Measurements from ENCODE around the gene ARHGAP11A. TPM values are rescaled to one million over a fixed set of nuclear protein-coding genes. Genes with fewer than 3 reads are reported as not detected.
A peak's percentile ranks its signal among the peaks of the same experiment; 100 is the strongest.
"Not testable (repeated sequence)": the region's sequence is repeated elsewhere in the genome, so short reads cannot be mapped to it uniquely, and the experiment has no call there.

ARHGAP11A gene
- 10.1 TPM for total RNA-seq (ENCODE audit: insufficient read depth, low replicate concordance)

- peak; percentile 79 for DNase-seq (ENCODE audit: low spot score)
Observed at GRCh38 chr15:32615051-32615870, at the start of gene ARHGAP11A. Gene ARHGAP11A, plus strand, starts transcription at chr15:32615504. Its CDS starts 708 bp downstream, at chr15:32616212.

GRCh38 chr15:32568988-32569387 lies 46.3 kb upstream of the ARHGAP11A start:
- DNase-seq (ENCODE audit: low spot score), result not testable (repeated sequence)

- DNase-seq (ENCODE audit: low spot score), result not testable (repeated sequence)
Observed at GRCh38 chr15:32578482-32578881, 36.8 kb upstream of the ARHGAP11A start.

GRCh38 chr15:32585844-32586243 lies 29.5 kb upstream of the ARHGAP11A start:
- DNase-seq (ENCODE audit: low spot score), result not testable (repeated sequence)

GRCh38 chr15:32593151-32593550 lies 22.2 kb upstream of the ARHGAP11A start, which contains the start of gene GOLGA8N:
Gene GOLGA8N, plus strand, starts transcription at chr15:32593456.
- not testable (repeated sequence) for DNase-seq (ENCODE audit: low spot score)

GRCh38 chr15:32609518-32609917 lies 5.8 kb upstream of the ARHGAP11A start:
- not testable (repeated sequence) for DNase-seq (ENCODE audit: low spot score)

GRCh38 chr15:32610719-32611118 lies 4.6 kb upstream of the ARHGAP11A start:
- peak; percentile 33 for DNase-seq (ENCODE audit: low spot score)

GRCh38 chr15:32614712-32615050 lies 623 bp upstream of the ARHGAP11A start:
- not testable (repeated sequence) for DNase-seq (ENCODE audit: low spot score)

- DNase-seq (ENCODE audit: low spot score), result not testable (repeated sequence)
Observed at GRCh38 chr15:32615871-32616426, 645 bp downstream of the ARHGAP11A start.

GRCh38 chr15:32636410-32636809 lies 21.1 kb downstream of the ARHGAP11A start:
- no peak for DNase-seq (ENCODE audit: low spot score)

GRCh38 chr15:32636908-32637567 lies 21.7 kb downstream of the ARHGAP11A start:
- DNase-seq (ENCODE audit: low spot score), result no peak

GRCh38 chr15:32637704-32638103 lies 22.4 kb downstream of the ARHGAP11A start:
- DNase-seq (ENCODE audit: low spot score), result no peak

GRCh38 chr15:32641517-32642059 lies 26.3 kb downstream of the ARHGAP11A start, which contains the start of gene SCG5:
Gene SCG5, plus strand, starts transcription at chr15:32641710. Its CDS starts 1,883 bp downstream, at chr15:32643593.
- peak; percentile 42 for DNase-seq (ENCODE audit: low spot score)

GRCh38 chr15:32642667-32643435 lies 27.5 kb downstream of the ARHGAP11A start:
- DNase-seq (ENCODE audit: low spot score), result no peak

GRCh38 chr15:32643907-32644445 lies 28.7 kb downstream of the ARHGAP11A start:
- no peak for DNase-seq (ENCODE audit: low spot score)

GRCh38 chr15:32646291-32646690 lies 31.0 kb downstream of the ARHGAP11A start:
- DNase-seq (ENCODE audit: low spot score), result no peak

- no peak for DNase-seq (ENCODE audit: low spot score)
Observed at GRCh38 chr15:32649342-32649741, 34.0 kb downstream of the ARHGAP11A start.

GRCh38 chr15:32651229-32651837 lies 36.0 kb downstream of the ARHGAP11A start:
- DNase-seq (ENCODE audit: low spot score), result peak; percentile 51

- DNase-seq (ENCODE audit: low spot score), result no peak
Observed at GRCh38 chr15:32652178-32652577, 36.9 kb downstream of the ARHGAP11A start.

GRCh38 chr15:32656091-32656490 lies 40.8 kb downstream of the ARHGAP11A start:
- peak; percentile 34 for DNase-seq (ENCODE audit: low spot score)

Data from umbilical cord (tissue), 2 donors.